ENCODE data around the gene PCDH17.

The PCDH17 gene

GRCh38 chr13:57739089-57739488 is 107.5 kb downstream of the PCDH17 start:
- DNase-seq = peak; percentile 87

GRCh38 chr13:57739543-57740190 is 108.1 kb downstream of the PCDH17 start:
- DNase-seq = no peak

GRCh38 chr13:57740719-57741118 is 109.2 kb downstream of the PCDH17 start:
- no peak for DNase-seq

GRCh38 chr13:57748096-57748495 is 116.6 kb downstream of the PCDH17 start:
- DNase-seq = no peak

- no peak for DNase-seq
Measured at GRCh38 chr13:57760951-57761350, 129.4 kb downstream of the PCDH17 start.

- DNase-seq = no peak
Measured at GRCh38 chr13:57763689-57764088, 132.1 kb downstream of the PCDH17 start.
